ENCODE results near the gene CACNA1C.

CACNA1C gene

DNA sequence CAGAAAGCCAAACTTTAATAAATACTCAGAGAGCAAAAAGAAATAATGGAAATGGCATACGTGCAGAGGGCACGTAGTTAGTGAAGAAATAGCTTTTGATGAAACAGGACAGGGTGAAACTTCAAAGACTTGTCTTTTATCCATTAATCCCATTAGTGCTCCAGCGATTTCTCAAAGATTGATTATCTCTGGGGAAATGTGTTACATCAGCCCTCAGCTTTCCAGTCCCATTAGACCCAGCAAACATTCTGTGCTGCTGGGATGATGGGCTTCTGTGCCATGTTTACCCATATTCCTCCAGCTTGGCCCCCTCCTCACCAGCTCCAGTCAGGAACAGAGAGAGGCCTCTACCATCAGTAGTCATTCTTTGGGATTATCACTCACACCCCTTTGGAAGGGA lies 113.1 kb downstream of the CACNA1C start:
- Histone ChIP-seq H3K4me1 (ENCODE audit: control insufficient read depth in 2 of 2, insufficient read depth in 2 of 2, low read length in 2 of 2) (peaks cover 17 to 29% of the 10 kb centered on the region in 2 donors), H3K9me3 (ENCODE audit: control insufficient read depth in 2 of 2, low read length in 2 of 2) (no peaks in the 10 kb centered on the region), H3K27me3 (ENCODE audit: control insufficient read depth in 2 of 2, insufficient read depth in 2 of 2, low read length in 2 of 2) (no peaks in the 10 kb centered on the region), H3K36me3 (ENCODE audit: control insufficient read depth in 2 of 2, insufficient read depth in 2 of 2, low read length in 2 of 2) (no peaks in the 10 kb centered on the region), H3K9ac (ENCODE audit: low read depth in 1 of 2, low read length in 2 of 2) (no peak overlapping the region), H3K4me3 (ENCODE audit: low read length in 2 of 2) (no peak overlapping the region), H3K27ac (ENCODE audit: low read depth in 2 of 2, low read length in 2 of 2) (no peak overlapping the region)

DNA sequence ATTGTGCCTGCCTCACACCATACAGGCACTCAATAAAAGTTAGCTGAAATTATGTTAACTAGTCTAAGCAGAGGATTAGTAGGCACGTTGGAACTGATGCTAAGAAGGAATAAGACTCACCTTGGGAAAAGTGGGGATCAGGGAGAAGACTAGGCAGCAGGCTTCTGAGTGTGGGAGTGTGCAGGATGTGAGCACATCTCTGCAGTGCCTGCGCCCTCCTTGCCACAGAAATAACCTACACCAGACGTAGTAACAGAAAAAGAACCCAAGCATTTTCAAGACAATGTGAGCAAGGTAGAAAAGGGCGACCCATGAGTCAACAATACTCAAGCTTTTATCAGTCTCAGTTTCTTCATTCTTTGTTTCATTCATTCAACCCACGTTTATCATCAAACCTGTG lies 113.9 kb downstream of the CACNA1C start:
- Histone ChIP-seq H3K27me3 (ENCODE audit: control insufficient read depth in 2 of 2, insufficient read depth in 2 of 2, low read length in 2 of 2) (no peaks in the 10 kb centered on the region), H3K9me3 (ENCODE audit: control insufficient read depth in 2 of 2, low read length in 2 of 2) (no peaks in the 10 kb centered on the region), H3K27ac (ENCODE audit: low read depth in 2 of 2, low read length in 2 of 2) (no peak overlapping the region), H3K36me3 (ENCODE audit: control insufficient read depth in 2 of 2, insufficient read depth in 2 of 2, low read length in 2 of 2) (no peaks in the 10 kb centered on the region), H3K9ac (ENCODE audit: low read depth in 1 of 2, low read length in 2 of 2) (no peak overlapping the region), H3K4me1 (ENCODE audit: control insufficient read depth in 2 of 2, insufficient read depth in 2 of 2, low read length in 2 of 2) (peaks cover 17 to 29% of the 10 kb centered on the region in 2 donors), H3K4me3 (ENCODE audit: low read length in 2 of 2) (no peak overlapping the region)

DNA sequence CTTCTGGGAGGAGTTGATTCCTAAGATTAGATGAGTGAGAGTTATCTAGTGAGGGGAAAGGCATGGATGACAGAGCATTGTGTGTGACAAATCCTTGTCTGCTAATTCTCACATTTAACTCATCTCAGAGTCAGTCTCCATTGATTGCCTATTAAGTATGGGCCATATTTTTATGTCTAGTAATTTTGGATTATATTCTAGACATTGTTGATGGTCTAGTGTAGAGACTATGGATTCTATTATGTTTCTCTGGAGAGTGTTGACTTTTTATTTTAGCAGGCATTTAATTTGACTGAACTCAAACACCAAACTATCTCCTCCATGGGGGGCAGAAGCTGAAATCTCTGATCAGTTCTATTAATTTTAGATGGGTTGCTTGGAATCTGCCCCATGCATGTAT lies 114.4 kb downstream of the CACNA1C start:
- Histone ChIP-seq H3K36me3 (ENCODE audit: control insufficient read depth in 2 of 2, insufficient read depth in 2 of 2, low read length in 2 of 2) (no peaks in the 10 kb centered on the region), H3K4me1 (ENCODE audit: control insufficient read depth in 2 of 2, insufficient read depth in 2 of 2, low read length in 2 of 2) (peaks cover 17 to 29% of the 10 kb centered on the region in 2 donors), H3K9ac (ENCODE audit: low read depth in 1 of 2, low read length in 2 of 2) (no peak overlapping the region), H3K4me3 (ENCODE audit: low read length in 2 of 2) (no peak overlapping the region), H3K9me3 (ENCODE audit: control insufficient read depth in 2 of 2, low read length in 2 of 2) (no peaks in the 10 kb centered on the region), H3K27me3 (ENCODE audit: control insufficient read depth in 2 of 2, insufficient read depth in 2 of 2, low read length in 2 of 2) (no peaks in the 10 kb centered on the region), H3K27ac (ENCODE audit: low read depth in 2 of 2, low read length in 2 of 2) (peak overlapping the region; percentile 6)

DNA sequence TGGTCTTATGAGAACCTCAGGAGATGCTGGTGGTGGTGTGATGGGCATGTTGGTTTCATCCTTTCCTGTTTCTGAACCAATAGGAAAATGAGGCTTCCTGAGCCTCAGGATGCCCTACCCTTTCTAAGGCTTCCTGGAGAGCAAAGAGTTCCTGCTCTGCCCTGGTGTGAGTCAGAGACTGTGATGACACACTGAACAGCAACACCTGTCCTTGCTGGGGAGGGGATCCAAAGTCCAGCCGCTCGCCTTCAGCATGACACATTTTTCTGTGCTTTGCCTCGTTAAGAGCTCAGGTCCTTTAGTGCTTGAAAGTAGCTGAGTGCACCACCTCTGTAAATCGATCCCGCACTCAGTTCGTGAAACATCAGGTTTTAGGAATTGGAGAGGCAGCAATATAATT lies 116.0 kb downstream of the CACNA1C start:
- Histone ChIP-seq H3K4me1 (ENCODE audit: control insufficient read depth in 2 of 2, insufficient read depth in 2 of 2, low read length in 2 of 2) (peaks cover 7 to 24% of the 10 kb centered on the region in 2 donors), H3K27ac (ENCODE audit: low read depth in 2 of 2, low read length in 2 of 2) (peak overlapping the region; percentile 64 to 76), H3K27me3 (ENCODE audit: control insufficient read depth in 2 of 2, insufficient read depth in 2 of 2, low read length in 2 of 2) (no peaks in the 10 kb centered on the region), H3K4me3 (ENCODE audit: low read length in 2 of 2) (no peak overlapping the region), H3K36me3 (ENCODE audit: control insufficient read depth in 2 of 2, insufficient read depth in 2 of 2, low read length in 2 of 2) (no peaks in the 10 kb centered on the region), H3K9ac (ENCODE audit: low read depth in 1 of 2, low read length in 2 of 2) (no peak overlapping the region), H3K9me3 (ENCODE audit: control insufficient read depth in 2 of 2, low read length in 2 of 2) (no peaks in the 10 kb centered on the region)

DNA sequence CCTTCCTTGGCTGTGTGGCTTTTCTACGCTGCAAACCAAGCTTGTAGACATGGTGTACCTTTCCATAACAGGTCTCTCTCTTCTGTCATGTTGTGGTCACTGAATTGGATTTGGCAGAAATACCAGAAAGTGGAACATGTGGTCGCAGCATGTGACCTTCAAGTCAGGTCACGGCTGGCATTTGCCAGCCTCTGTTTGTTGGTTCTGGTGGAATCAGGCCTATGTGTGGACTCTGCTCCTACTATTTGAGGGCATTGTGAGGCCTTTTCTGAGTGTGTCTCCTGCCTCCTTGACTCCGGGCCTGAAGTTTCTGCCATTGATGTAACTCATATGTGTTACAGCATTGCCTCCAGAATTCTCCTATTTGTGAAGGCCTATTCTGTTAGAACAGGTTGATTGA lies 116.7 kb downstream of the CACNA1C start:
- Histone ChIP-seq H3K9me3 (ENCODE audit: control insufficient read depth in 2 of 2, low read length in 2 of 2) (no peaks in the 10 kb centered on the region), H3K27me3 (ENCODE audit: control insufficient read depth in 2 of 2, insufficient read depth in 2 of 2, low read length in 2 of 2) (no peaks in the 10 kb centered on the region), H3K4me3 (ENCODE audit: low read length in 2 of 2) (no peak overlapping the region), H3K4me1 (ENCODE audit: control insufficient read depth in 2 of 2, insufficient read depth in 2 of 2, low read length in 2 of 2) (peaks cover 6 to 20% of the 10 kb centered on the region in 2 donors), H3K9ac (ENCODE audit: low read depth in 1 of 2, low read length in 2 of 2) (peak overlapping the region in 1 of 2 donors; percentile 7), H3K36me3 (ENCODE audit: control insufficient read depth in 2 of 2, insufficient read depth in 2 of 2, low read length in 2 of 2) (no peaks in the 10 kb centered on the region), H3K27ac (ENCODE audit: low read depth in 2 of 2, low read length in 2 of 2) (peak overlapping the region; percentile 64 to 72)

DNA sequence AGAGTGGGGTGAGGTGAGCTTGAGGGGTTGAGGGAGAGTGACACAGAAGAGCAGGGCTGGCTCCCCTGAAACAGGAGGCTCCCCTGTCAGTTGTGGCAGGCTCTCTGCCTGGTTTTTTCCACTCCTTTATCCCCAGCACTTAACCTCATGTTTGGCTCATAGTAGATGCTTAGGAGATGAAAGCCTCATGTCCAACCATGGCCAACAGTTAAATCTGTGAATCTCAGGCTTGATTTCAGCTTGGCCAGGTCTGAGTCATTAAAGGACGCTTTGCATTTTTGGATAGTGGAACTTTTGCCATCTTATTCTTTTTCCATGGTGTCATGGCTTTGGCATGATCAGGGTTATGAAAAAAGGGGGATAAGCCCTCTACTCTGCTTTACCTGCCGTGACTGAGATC lies 117.2 kb downstream of the CACNA1C start:
- Histone ChIP-seq H3K27ac (ENCODE audit: low read depth in 2 of 2, low read length in 2 of 2) (peak overlapping the region; percentile 64 to 72), H3K9ac (ENCODE audit: low read depth in 1 of 2, low read length in 2 of 2) (no peak overlapping the region), H3K4me1 (ENCODE audit: control insufficient read depth in 2 of 2, insufficient read depth in 2 of 2, low read length in 2 of 2) (peaks cover 6 to 20% of the 10 kb centered on the region in 2 donors), H3K9me3 (ENCODE audit: control insufficient read depth in 2 of 2, low read length in 2 of 2) (no peaks in the 10 kb centered on the region), H3K36me3 (ENCODE audit: control insufficient read depth in 2 of 2, insufficient read depth in 2 of 2, low read length in 2 of 2) (no peaks in the 10 kb centered on the region), H3K27me3 (ENCODE audit: control insufficient read depth in 2 of 2, insufficient read depth in 2 of 2, low read length in 2 of 2) (no peaks in the 10 kb centered on the region), H3K4me3 (ENCODE audit: low read length in 2 of 2) (no peak overlapping the region)

DNA sequence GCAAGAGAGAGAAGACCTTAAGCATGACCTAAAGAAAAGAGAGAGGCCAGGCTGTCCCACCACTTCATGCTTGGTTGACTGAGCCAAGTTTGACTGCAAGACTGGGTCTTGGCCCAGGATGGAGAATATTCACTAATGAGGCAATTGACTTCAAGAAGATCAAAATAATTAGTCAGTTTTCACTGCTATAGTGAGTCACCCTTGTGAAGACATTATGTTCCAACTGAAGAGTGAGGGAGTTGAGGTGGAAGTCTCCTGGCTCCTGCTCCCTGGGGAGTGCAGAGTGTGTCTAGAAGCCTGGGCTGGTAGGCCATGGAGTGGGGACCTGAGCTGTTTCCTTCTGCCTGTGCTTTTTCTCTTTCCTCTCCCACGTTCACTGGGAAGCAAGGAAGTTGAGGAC lies 117.6 kb downstream of the CACNA1C start:
- no peaks in the 10 kb centered on the region for H3K27me3 ChIP-seq (ENCODE audit: control insufficient read depth in 2 of 2, insufficient read depth in 2 of 2, low read length in 2 of 2)
- peak overlapping the region in 1 of 2 donors; percentile 64 for H3K27ac ChIP-seq (ENCODE audit: low read depth in 2 of 2, low read length in 2 of 2)
- H3K9me3 ChIP-seq (ENCODE audit: control insufficient read depth in 2 of 2, low read length in 2 of 2): no peaks in the 10 kb centered on the region

DNA sequence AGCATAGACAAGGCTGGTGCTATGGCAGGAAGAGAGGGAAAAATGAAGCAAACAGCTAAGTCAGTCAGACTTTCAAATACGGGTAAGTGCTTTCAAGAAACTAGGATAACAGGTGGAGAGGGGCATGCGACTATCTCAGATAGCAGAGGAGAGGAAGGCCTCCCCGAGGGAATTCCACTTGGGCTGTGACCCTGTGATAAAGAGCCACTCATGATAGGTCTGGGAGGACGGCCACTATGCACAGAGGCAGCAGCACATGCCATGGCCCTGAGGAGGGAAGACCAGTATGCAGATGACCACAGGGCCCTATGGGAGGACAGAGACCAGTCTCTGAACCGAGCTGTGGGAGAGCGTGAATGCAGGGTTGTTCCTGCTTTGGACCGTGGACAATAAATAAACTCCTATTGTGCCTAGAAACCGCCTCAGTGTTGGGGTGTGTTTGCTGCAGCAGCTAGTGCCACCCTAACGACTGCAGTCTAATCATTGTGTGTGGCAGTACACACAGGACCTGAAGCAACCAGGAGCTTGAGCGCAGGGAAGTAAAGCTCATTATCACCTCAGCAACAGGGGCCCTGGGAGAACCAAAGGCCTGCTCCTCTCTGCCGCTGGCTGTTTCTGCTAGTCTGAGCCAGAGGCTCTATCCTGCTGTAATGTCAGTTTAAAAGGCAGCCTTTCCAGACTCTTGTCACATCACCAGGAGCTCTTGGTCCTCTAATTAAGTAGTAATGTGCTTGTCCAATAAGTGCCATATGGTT lies 119.1 kb downstream of the CACNA1C start:
- H3K9me3 ChIP-seq (ENCODE audit: control insufficient read depth in 2 of 2, low read length in 2 of 2): no peaks in the 10 kb centered on the region
- H3K36me3 ChIP-seq (ENCODE audit: control insufficient read depth in 2 of 2, insufficient read depth in 2 of 2, low read length in 2 of 2): no peaks in the 10 kb centered on the region
- H3K9ac ChIP-seq (ENCODE audit: low read depth in 1 of 2, low read length in 2 of 2): no peak overlapping the region
- H3K27ac ChIP-seq (ENCODE audit: low read depth in 2 of 2, low read length in 2 of 2): no peak overlapping the region
- H3K4me3 ChIP-seq (ENCODE audit: low read length in 2 of 2): no peak overlapping the region
- no peaks in the 10 kb centered on the region for H3K27me3 ChIP-seq (ENCODE audit: control insufficient read depth in 2 of 2, insufficient read depth in 2 of 2, low read length in 2 of 2)
- H3K4me1 ChIP-seq (ENCODE audit: control insufficient read depth in 2 of 2, insufficient read depth in 2 of 2, low read length in 2 of 2): peaks cover 6 to 20% of the 10 kb centered on the region in 2 donors

More for the DNA sequence above, 117.6 kb downstream of the CACNA1C start:
- Histone ChIP-seq H3K4me1 (ENCODE audit: control insufficient read depth in 2 of 2, insufficient read depth in 2 of 2, low read length in 2 of 2) (peaks cover 6 to 20% of the 10 kb centered on the region in 2 donors), H3K36me3 (ENCODE audit: control insufficient read depth in 2 of 2, insufficient read depth in 2 of 2, low read length in 2 of 2) (no peaks in the 10 kb centered on the region), H3K9ac (ENCODE audit: low read depth in 1 of 2, low read length in 2 of 2) (no peak overlapping the region), H3K4me3 (ENCODE audit: low read length in 2 of 2) (no peak overlapping the region)

DNA sequence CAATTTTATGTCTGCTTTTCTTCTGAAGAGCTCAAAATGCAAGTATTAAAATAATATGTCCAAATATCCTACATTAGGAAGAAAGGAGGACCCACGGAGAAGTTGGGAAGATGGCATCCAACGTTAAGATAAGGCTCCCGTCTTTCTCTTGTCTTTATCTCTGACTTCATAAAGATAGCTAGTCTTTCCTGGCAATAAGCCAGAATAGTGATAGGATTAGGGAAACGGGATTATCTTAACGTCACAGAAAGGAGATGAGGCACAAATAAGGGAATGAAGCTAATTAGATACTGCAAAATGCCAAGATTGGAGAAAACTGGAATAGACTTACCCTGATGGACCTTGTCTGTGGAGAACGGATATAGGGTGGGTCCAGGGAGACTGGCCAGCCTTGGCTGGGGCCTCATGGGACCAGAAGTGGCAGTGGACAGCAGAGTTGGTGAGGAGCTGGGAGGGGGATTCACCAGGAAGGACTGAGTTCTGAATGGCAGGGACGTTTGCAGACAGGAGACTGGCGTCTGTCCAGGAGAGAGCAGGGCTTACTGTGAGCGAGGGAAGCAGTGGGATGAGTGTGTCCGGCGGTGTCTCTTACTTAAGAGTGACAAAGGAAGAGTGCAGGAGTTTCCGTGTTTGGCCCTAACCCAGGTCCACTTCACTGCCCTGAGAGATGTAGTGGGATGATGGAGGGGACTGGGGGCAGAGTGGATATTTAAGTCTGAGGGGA lies 119.9 kb downstream of the CACNA1C start:
- no peak overlapping the region for H3K9ac ChIP-seq (ENCODE audit: low read depth in 1 of 2, low read length in 2 of 2)
- H3K36me3 ChIP-seq (ENCODE audit: control insufficient read depth in 2 of 2, insufficient read depth in 2 of 2, low read length in 2 of 2): no peaks in the 10 kb centered on the region
- H3K27ac ChIP-seq (ENCODE audit: low read depth in 2 of 2, low read length in 2 of 2): no peak overlapping the region
- H3K9me3 ChIP-seq (ENCODE audit: control insufficient read depth in 2 of 2, low read length in 2 of 2): no peaks in the 10 kb centered on the region
- no peak overlapping the region for H3K4me3 ChIP-seq (ENCODE audit: low read length in 2 of 2)
- no peaks in the 10 kb centered on the region for H3K27me3 ChIP-seq (ENCODE audit: control insufficient read depth in 2 of 2, insufficient read depth in 2 of 2, low read length in 2 of 2)
- peaks cover 6 to 20% of the 10 kb centered on the region in 2 donors for H3K4me1 ChIP-seq (ENCODE audit: control insufficient read depth in 2 of 2, insufficient read depth in 2 of 2, low read length in 2 of 2)

DNA sequence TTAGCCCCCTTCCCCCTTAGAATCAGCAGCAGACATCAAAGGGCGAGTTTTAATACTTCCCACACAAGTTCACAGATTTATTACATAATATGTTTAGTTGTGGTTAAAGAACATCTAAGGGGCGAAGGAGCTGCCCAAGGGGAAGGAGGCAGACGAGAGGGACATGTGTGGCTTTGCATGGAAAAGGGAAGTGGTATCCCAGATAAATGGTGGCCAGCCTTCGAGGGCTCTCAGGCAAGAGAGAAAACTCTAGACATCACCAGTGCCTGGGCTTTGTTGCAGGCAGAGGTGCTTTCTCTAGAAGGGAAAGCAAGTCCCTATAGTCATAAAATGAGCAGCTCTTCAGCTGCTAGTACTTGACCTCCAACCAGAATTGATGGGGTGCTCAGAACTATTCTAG lies 121.2 kb downstream of the CACNA1C start:
- Histone ChIP-seq H3K4me1 (ENCODE audit: control insufficient read depth in 2 of 2, insufficient read depth in 2 of 2, low read length in 2 of 2) (peaks cover 5 to 10% of the 10 kb centered on the region in 2 donors), H3K9ac (ENCODE audit: low read depth in 1 of 2, low read length in 2 of 2) (no peak overlapping the region), H3K27ac (ENCODE audit: low read depth in 2 of 2, low read length in 2 of 2) (no peak overlapping the region), H3K36me3 (ENCODE audit: control insufficient read depth in 2 of 2, insufficient read depth in 2 of 2, low read length in 2 of 2) (no peaks in the 10 kb centered on the region), H3K4me3 (ENCODE audit: low read length in 2 of 2) (no peak overlapping the region), H3K27me3 (ENCODE audit: control insufficient read depth in 2 of 2, insufficient read depth in 2 of 2, low read length in 2 of 2) (no peaks in the 10 kb centered on the region), H3K9me3 (ENCODE audit: control insufficient read depth in 2 of 2, low read length in 2 of 2) (no peaks in the 10 kb centered on the region)
